SH-SY5Y (cell line): ENCODE data around the gene ACSBG1.

Experiments used
- GATA2 ChIP-seq: IDR thresholded peaks from 2 replicates; pipeline ENCODE4 v1.6.1; 2011; ENCODE audit warnings: mild to moderate bottlenecking, low read depth, low read length
- GATA3 ChIP-seq: IDR thresholded peaks from 2 replicates; pipeline ENCODE4 v1.6.1; 2011; ENCODE audit warnings: low read depth, mild to moderate bottlenecking, low read length, moderate library complexity

DNA sequence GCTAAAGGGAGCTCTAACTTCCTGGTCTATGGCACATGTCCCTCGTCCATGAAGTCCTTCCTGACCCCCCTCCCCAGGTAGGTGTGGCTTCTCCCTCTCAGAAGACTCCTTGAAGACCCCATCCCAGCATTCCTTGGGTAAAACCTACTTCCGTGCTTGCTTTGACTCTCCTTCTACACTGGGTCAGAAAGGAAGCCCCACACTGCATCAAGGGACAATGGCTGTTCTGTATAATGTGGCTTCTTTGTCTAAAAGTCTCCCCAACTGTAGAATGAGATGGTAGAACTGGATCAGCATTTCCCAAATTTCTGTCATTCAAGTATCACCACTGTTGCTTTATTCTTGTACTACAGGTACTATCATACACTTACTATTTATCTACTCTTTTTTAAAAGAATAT lies 26.1 kb upstream of the ACSBG1 start:
- TF ChIP-seq GATA2 (no peak), GATA3 (no peak)
